ENCODE results near the gene DPY19L3. TPM values are rescaled to one million over a fixed set of nuclear protein-coding genes. Genes with fewer than 3 reads are reported as not detected.

DPY19L3 gene
- total and polyA plus RNA-seq, 2 of the 4 experiments (the other 2 are of a cell fraction): 29.6 to 36.5 TPM

GRCh38 chr19:32418155-32418554 lies 12.6 kb downstream of the DPY19L3 start:
- no peak overlapping the region for H4K91ac ChIP-seq (ENCODE audit: insufficient read depth, low read depth, low read length)
- CTCF ChIA-PET: interaction anchor here (0.6 kb wide), 1 partner anchor 10 kb away, joined by 3 read pairs; no protein-coding TSS in a partner anchor
- intact Hi-C loops (cut with micrococcal nuclease) (no loop called here), in situ Hi-C loops (cut with MboI; ENCODE audit: low sequenced_read_pairs) (no loop called here), dilution Hi-C loops (cut with HindIII; ENCODE audit: low sequenced_read_pairs, unreplicated experiment) (no loop called here)
- H2AK9ac ChIP-seq (replicated peaks; ENCODE audit: low read depth, low read length, poor library complexity): no peak overlapping the region
- no peaks in the 10 kb centered on the region for H3K9me3 ChIP-seq (ENCODE audit: control insufficient read depth, insufficient read depth, low read length)
- no peak overlapping the region for H3K14ac ChIP-seq (replicated peaks; ENCODE audit: low read depth, low read length)
- H4K5ac ChIP-seq (ENCODE audit: low read depth, low read length): no peak overlapping the region
- BruUV-seq (replicated peaks): no TSS peak
- no peak overlapping the region for H3K56ac ChIP-seq (ENCODE audit: extremely low read depth, insufficient read depth, low read length)
- H3K36me3 ChIP-seq (ENCODE audit: control insufficient read depth, insufficient read depth, low read length): peaks cover 36% of the 10 kb centered on the region
- H3K4me1 ChIP-seq (ENCODE audit: control insufficient read depth, insufficient read depth, low read length): no peaks in the 10 kb centered on the region
- DNase-seq: no peak
- no peak overlapping the region for H4K8ac ChIP-seq (ENCODE audit: low read depth in 2 of 2, low read length in 2 of 2)
- H3K23ac ChIP-seq (ENCODE audit: low read depth, low read length): no peak overlapping the region
- TF ChIP-seq MAZ (IDR thresholded peaks at IDR 0.05; ENCODE audit: borderline replicate concordance, low read depth, low read length) (no peak), BHLHE40 (IDR thresholded peaks at IDR 0.05; ENCODE audit: low read depth, low read length) (no peak), CEBPB (IDR thresholded peaks at IDR 0.05; ENCODE audit: low read depth, low read length) (no peak), POLR2A (IDR thresholded peaks at IDR 0.05; ENCODE audit: low read depth, low read length) (no peak), NFE2L2 (IDR thresholded peaks at IDR 0.05; ENCODE audit: low read depth, low read length) (no peak)
- H2BK20ac ChIP-seq (ENCODE audit: low read depth, low read length): no peak overlapping the region
- no peak overlapping the region for H3K18ac ChIP-seq (ENCODE audit: low read depth, low read length)
- H3K4me3 ChIP-seq (ENCODE audit: insufficient read depth, low read depth, low read length): no peak overlapping the region
- H3K79me1 ChIP-seq (ENCODE audit: low read depth in 1 of 2, low read length in 2 of 2): peaks cover 12 to 15% of the 10 kb centered on the region in 2 experiments; a peak in 3 of 4 replicates
- no peak overlapping the region for H2AK5ac ChIP-seq (ENCODE audit: low read depth, low read length)
- peaks cover 6% of the 10 kb centered on the region for H3K9me1 ChIP-seq (ENCODE audit: insufficient read depth, low read length)
- H2BK15ac ChIP-seq (ENCODE audit: low read depth, low read length): no peak overlapping the region
- no peak overlapping the region for H3K9ac ChIP-seq (ENCODE audit: low read depth, low read length)
- no peaks in the 10 kb centered on the region for H3K27me3 ChIP-seq (ENCODE audit: control insufficient read depth, insufficient read depth, low read length)
- POLR2A ChIA-PET (ENCODE audit: unreplicated experiment): no interaction called here
- H4K20me1 ChIP-seq (ENCODE audit: insufficient read depth, low read length): no peaks in the 10 kb centered on the region
- no peak overlapping the region for H2BK5ac ChIP-seq (ENCODE audit: low read depth, low read length, poor library complexity, severe bottlenecking)
- no peak overlapping the region for H3K4ac ChIP-seq (ENCODE audit: low read depth, low read length)
- WGBS, 2 experiments (ENCODE audit: extremely low coverage in 2 of 2, insufficient read length in 1 of 2): no CpG with 5 or more reads among the region's 3 CpGs
- H2BK120ac ChIP-seq (ENCODE audit: low read depth, low read length): no peak overlapping the region
- no peak for ATAC-seq (ENCODE audit: low read depth)
- H3K4me2 ChIP-seq (ENCODE audit: low read depth, low read length): no peak overlapping the region
- H2AFZ ChIP-seq (replicated peaks; ENCODE audit: low read length, poor library complexity): no peak overlapping the region
- no peak overlapping the region for H3K27ac ChIP-seq (ENCODE audit: insufficient read depth, low read length)

Measured in IMR-90 (cell line).